GM13977 (cell line): Measurements from ENCODE around the gene PDZD7.
A peak's percentile ranks its signal among the peaks of the same experiment; 100 is the strongest.

ENCODE experiments used
- DNase-seq: peaks from one replicate; pipeline ENCODE4 v3.0.0; 2012; ENCODE audit warnings: low spot score
- CTCF ChIP-seq: IDR thresholded peaks from 2 replicates; pipeline ENCODE4 v1.5.1; 2012; ENCODE audit warnings: mild to moderate bottlenecking, control low read depth; ENCODE audit not compliant: insufficient read depth; ENCODE audit errors: extremely low read depth, missing control alignments
- in situ Hi-C: fragments of 300-500 bp; cut with MboI; formaldehyde crosslinking; loops from one replicate; pipeline ENCODE4 v1.12.0; 2022; ENCODE audit warnings: low sequenced_read_pairs, low pct_unique_long_range_greater_than_20kb, mixed read lengths, inconsistent platforms; ENCODE audit not compliant: unreplicated experiment

Gene PDZD7

GRCh38 chr10:101066146-101066895 is 35.4 kb upstream of the PDZD7 start:
- in situ Hi-C loops: no loop called here
- peak; percentile 77 for DNase-seq
- TF ChIP-seq CTCF: peak; percentile 55

- no peak for TF ChIP-seq CTCF
- DNase-seq: no peak
- in situ Hi-C loops: no loop called here
Observed at GRCh38 chr10:101065481-101066145, 34.7 kb upstream of the PDZD7 start.

GRCh38 chr10:101064415-101065030 is 33.6 kb upstream of the PDZD7 start:
- in situ Hi-C loops: no loop called here
- no peak for DNase-seq

GRCh38 chr10:101063548-101064414 is 32.9 kb upstream of the PDZD7 start:
- in situ Hi-C loops: no loop called here
- no peak for TF ChIP-seq CTCF
- DNase-seq: no peak

More at GRCh38 chr10:101064415-101065030, 33.6 kb upstream of the PDZD7 start:
- no peak for TF ChIP-seq CTCF

GRCh38 chr10:101063050-101063525 is 32.2 kb upstream of the PDZD7 start:
- no peak for TF ChIP-seq CTCF
- DNase-seq: no peak
- in situ Hi-C loops: no loop called here
